Sciatic nerve (tissue), 2 donors: ENCODE measurements around the gene ZNF879. TPM values are rescaled to one million over a fixed set of nuclear protein-coding genes. Genes with fewer than 3 reads are reported as not detected.

Source experiments
- ATAC-seq: fragments of 200-7000 bp; cut with Tn5 transposase; one replicate; pipeline ENCODE4 v1.9.1; 2020; ENCODE audit warnings: mild to moderate bottlenecking, moderate library complexity
- DNase-seq: peaks from one replicate; pipeline ENCODE4 v3.0.0-alpha.2; 2020; ENCODE audit warnings: low spot score
- intact Hi-C: fragments of 100-400 bp; cut with DNase I; formaldehyde crosslinking; loops from one replicate; pipeline ENCODE4 v1.14.2; 2022
- total RNA-seq: library from RNA; stranded (reverse); fragmentation: NEBNext Ultra II Directional; extraction: Animal tissue kit (Norgen Biotek cat#: 25700); gene quantifications from one replicate; pipeline ENCODE4 v1.2.1, GENCODE V29; 2021
- donor health status: DM: no; HTN: no; CAD: no.
- donor health status: DM: no; HTN: no; CAD: no.

Gene ZNF879
- 6.2 TPM for total RNA-seq

GRCh38 chr5:179023528-179024189 is at the start of gene ZNF879:
TSS of gene ZNF879 (plus strand) at chr5:179023804. CDS start at chr5:179025005, 1,201 bp downstream.
- intact Hi-C loops = no loop called here
- ATAC-seq (peak; percentile 99), DNase-seq (peak; percentile 96)

GRCh38 chr5:178981381-178981780 is 42.2 kb upstream of the ZNF879 start:
- intact Hi-C loops = no loop called here
- DNase-seq (no peak), ATAC-seq (no peak)

GRCh38 chr5:178982941-178983340 is 40.7 kb upstream of the ZNF879 start:
- DNase-seq = no peak
- no peak for ATAC-seq
- intact Hi-C loops = no loop called here

- DNase-seq (no peak), ATAC-seq (no peak)
- intact Hi-C loops = no loop called here
Measured at GRCh38 chr5:178983728-178984127, 39.9 kb upstream of the ZNF879 start.

GRCh38 chr5:178984145-178985072 is 39.2 kb upstream of the ZNF879 start:
- DNase-seq (no peak), ATAC-seq (no peak)
- intact Hi-C loops = no loop called here

- DNase-seq (no peak), ATAC-seq (no peak)
- intact Hi-C loops = no loop called here
Measured at GRCh38 chr5:178986326-178986960, 37.2 kb upstream of the ZNF879 start.

GRCh38 chr5:178988436-178989220 is 35.0 kb upstream of the ZNF879 start:
- no peak for DNase-seq
- no peak for ATAC-seq
- intact Hi-C loops = no loop called here

GRCh38 chr5:178989311-178989710 is 34.3 kb upstream of the ZNF879 start:
- intact Hi-C loops = no loop called here
- DNase-seq (no peak), ATAC-seq (no peak)

- ATAC-seq (no peak), DNase-seq (no peak)
- intact Hi-C loops = no loop called here
Measured at GRCh38 chr5:178990491-178990890, 33.1 kb upstream of the ZNF879 start.

GRCh38 chr5:178991190-178992145 is 32.1 kb upstream of the ZNF879 start:
- intact Hi-C loops = no loop called here
- ATAC-seq (no peak), DNase-seq (no peak)

GRCh38 chr5:178992291-178992895 is 31.2 kb upstream of the ZNF879 start:
- no peak for ATAC-seq
- intact Hi-C loops = no loop called here
- DNase-seq = no peak

GRCh38 chr5:178993236-178993765 is 30.3 kb upstream of the ZNF879 start:
- DNase-seq (no peak), ATAC-seq (no peak)
- intact Hi-C loops = no loop called here

- no peak for ATAC-seq
- intact Hi-C loops = no loop called here
- DNase-seq = no peak
Measured at GRCh38 chr5:178993955-178994579, 29.5 kb upstream of the ZNF879 start.

- ATAC-seq = no peak
- intact Hi-C loops = no loop called here
- DNase-seq = no peak
Measured at GRCh38 chr5:178994580-178995340, 28.8 kb upstream of the ZNF879 start, which contains the start of gene GRM6. TSS of gene GRM6 (minus strand) at chr5:178995320. CDS start at chr5:178994944, 376 bp downstream.

GRCh38 chr5:178995341-178995690 is 28.3 kb upstream of the ZNF879 start:
- ATAC-seq (no peak), DNase-seq (no peak)
- intact Hi-C loops = no loop called here

GRCh38 chr5:178996156-178996555 is 27.4 kb upstream of the ZNF879 start:
- intact Hi-C loops = no loop called here
- no peak for ATAC-seq
- DNase-seq = no peak
